GM21825 (cell line): Measurements from ENCODE around the gene ALDH3A1.

Experiments
- ATAC-seq: cut with Tn5 transposase; IDR thresholded peaks from one replicate; pipeline ENCODE4 v1.9.1; 2021; ENCODE audit warnings: mild to moderate bottlenecking, moderate library complexity; ENCODE audit not compliant: unreplicated experiment

The ALDH3A1 gene

GRCh38 chr17:19705771-19706770 lies 42.0 kb downstream of the ALDH3A1 start:
- ATAC-seq, result no peak

- ATAC-seq, result no peak
These were observed 42.9 kb downstream of the ALDH3A1 start for GRCh38 chr17:19705201-19705600.

- ATAC-seq, result no peak
These were observed 44.1 kb downstream of the ALDH3A1 start for GRCh38 chr17:19703828-19704613.

GRCh38 chr17:19703106-19703827 lies 44.8 kb downstream of the ALDH3A1 start:
- ATAC-seq, result no peak

GRCh38 chr17:19702217-19702641 lies 45.9 kb downstream of the ALDH3A1 start:
- ATAC-seq, result no peak
